ENCODE measurements around the gene NFKB1.
"Not testable (repeated sequence)": the region's sequence is repeated elsewhere in the genome, so short reads cannot be mapped to it uniquely, and the experiment has no call there.

Gene NFKB1, protein sequence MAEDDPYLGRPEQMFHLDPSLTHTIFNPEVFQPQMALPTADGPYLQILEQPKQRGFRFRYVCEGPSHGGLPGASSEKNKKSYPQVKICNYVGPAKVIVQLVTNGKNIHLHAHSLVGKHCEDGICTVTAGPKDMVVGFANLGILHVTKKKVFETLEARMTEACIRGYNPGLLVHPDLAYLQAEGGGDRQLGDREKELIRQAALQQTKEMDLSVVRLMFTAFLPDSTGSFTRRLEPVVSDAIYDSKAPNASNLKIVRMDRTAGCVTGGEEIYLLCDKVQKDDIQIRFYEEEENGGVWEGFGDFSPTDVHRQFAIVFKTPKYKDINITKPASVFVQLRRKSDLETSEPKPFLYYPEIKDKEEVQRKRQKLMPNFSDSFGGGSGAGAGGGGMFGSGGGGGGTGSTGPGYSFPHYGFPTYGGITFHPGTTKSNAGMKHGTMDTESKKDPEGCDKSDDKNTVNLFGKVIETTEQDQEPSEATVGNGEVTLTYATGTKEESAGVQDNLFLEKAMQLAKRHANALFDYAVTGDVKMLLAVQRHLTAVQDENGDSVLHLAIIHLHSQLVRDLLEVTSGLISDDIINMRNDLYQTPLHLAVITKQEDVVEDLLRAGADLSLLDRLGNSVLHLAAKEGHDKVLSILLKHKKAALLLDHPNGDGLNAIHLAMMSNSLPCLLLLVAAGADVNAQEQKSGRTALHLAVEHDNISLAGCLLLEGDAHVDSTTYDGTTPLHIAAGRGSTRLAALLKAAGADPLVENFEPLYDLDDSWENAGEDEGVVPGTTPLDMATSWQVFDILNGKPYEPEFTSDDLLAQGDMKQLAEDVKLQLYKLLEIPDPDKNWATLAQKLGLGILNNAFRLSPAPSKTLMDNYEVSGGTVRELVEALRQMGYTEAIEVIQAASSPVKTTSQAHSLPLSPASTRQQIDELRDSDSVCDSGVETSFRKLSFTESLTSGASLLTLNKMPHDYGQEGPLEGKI

DNA sequence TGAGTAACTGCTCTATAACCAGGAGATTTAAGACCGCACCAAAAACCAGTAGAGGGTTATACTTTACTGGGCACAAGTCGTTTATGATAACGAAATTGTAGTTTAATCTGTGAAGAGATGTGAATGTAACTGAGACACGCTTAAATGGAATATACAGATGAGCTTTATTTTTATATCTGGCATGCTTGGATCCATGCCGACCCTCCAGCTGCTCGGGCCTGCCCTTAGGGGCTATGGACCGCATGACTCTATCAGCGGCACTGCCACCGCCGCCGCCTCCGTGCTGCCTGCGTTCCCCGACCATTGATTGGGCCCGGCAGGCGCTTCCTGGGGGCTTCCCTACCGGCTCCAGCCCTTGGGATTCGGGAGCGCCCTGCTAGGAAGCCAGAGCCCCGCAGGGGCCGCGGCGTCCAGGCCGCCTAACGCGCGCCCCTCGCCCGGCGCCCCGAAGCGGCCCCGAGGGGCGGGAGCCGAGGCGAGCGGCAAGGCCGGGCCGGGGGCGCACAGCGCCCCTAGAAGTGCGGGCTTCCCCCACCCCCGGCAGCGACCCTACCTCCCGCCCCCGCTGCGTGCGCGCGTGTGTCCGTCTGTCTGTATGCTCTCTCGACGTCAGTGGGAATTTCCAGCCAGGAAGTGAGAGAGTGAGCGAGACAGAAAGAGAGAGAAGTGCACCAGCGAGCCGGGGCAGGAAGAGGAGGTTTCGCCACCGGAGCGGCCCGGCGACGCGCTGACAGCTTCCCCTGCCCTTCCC, at the start of gene NFKB1:
NFKB1 (plus strand) TSS at position 664 of the 751 bp plus-strand sequence. CDS start 24,160 bp downstream, outside the sequence.
- peak; percentile 62 to 64 for DNase-seq (ENCODE audit: low read depth in 2 of 2)

DNA sequence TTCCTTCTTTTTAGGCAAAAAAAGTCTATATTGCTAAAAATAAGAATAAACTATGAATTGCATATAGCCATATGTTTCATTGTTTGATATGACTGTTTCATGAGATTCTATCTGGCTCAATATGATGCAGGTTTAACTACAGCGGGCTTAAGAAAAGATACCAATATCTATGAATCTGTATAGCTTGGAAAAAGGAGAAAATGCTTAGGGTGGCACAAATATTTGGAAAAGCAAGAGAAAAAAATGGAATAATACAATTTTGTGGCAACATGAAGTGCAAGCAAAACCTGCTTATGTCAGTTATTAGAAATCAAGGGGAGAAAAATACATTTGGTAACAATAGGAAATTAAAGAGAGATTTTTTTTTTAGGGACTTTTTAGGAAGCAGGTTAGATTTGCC, 48.3 kb upstream of the NFKB1 start:
- no peak for DNase-seq (ENCODE audit: low read depth in 2 of 2)

DNA sequence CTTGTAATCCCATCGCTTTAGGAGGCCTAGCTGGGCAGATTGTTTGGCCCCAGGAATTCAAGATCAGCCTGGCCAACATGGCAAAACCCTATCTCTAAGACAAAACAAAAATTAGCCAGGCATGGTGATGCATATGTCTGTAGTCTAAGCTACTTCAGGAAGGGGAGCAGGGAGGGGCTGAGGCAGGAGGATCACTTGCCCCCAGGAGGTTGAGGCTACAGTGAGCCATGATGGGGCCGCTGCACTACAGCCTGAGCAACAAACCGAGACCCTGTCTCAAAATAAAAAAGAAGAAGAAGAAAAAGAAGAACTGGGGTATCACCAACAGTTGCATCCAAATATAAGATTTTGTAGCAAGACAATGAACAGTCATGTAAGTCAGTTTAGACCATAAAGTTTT, 47.3 kb upstream of the NFKB1 start:
- no peak for DNase-seq (ENCODE audit: low read depth in 2 of 2)

DNA sequence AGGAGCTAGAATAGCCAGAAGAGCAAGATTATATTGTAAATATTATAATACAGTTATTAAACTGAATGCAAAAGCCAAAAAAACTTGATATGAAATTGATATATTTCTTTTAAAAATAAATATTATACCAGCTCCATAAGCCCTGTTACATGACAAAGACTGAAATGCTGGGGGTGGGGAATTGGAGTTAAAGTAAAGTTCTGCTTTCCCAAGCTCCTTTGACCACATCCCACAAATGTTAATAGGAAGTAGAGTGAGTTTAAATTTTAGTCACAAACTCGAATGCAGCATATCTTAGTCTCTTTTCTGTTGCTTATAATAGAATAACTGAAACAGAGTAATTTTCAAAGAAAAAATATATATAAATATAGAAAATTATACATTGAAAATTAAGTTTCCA, 46.9 kb upstream of the NFKB1 start:
- no peak for DNase-seq (ENCODE audit: low read depth in 2 of 2)

DNA sequence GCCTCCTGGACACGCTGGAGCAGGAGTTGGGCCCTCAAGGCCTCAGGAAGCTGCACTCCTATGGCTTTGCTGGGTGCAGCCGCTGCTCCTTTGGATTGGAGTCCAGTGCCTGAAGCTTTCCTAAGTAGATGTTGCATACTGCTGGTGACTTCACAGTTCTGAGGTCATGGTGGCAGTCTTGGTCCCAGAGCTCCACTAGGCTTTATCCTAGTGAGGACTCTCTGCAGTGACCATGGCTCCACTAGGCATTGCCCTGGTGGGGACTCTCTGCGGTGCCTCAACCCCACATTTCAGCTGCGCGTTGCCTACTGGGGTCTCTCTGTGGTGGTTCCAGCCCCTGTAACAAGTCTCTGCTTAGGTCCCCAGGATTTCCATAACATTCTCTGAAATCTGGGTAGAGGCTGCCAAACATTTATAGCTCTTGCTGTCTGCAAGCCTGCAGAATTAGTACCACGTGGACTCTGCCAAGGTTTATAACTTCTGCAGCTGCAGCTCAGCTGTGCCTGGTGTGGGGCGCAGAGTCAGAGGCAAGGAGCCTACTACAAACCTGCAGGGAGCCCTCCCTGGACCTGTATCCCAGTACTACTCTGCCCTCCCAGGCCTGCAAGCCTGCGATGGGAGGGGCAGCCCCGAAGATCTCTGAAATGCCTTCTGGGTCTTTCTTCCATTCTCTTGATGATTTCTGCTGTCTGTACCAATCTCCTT, 46.0 kb upstream of the NFKB1 start:
- DNase-seq (ENCODE audit: low read depth in 2 of 2): no peak

DNA sequence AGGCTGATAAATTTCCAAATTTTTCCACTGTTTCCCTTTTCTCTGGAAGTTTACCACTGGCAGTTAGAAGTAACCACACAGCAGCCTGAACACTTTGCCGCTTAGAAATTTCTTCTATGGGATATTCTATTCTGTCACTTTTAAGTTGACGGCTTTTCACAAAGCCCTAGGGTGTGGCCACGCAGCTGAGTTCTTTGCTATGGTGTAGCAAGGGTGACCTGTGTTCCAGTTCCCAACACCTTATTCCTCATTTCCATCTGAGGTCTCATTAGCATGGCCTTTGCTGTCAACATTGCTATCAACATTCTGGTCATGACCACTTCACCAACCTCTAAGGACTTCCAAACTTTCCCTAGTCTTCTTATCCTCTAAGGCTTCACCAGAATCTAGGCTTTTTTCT, 45.4 kb upstream of the NFKB1 start:
- DNase-seq (ENCODE audit: low read depth in 2 of 2): no peak

DNA sequence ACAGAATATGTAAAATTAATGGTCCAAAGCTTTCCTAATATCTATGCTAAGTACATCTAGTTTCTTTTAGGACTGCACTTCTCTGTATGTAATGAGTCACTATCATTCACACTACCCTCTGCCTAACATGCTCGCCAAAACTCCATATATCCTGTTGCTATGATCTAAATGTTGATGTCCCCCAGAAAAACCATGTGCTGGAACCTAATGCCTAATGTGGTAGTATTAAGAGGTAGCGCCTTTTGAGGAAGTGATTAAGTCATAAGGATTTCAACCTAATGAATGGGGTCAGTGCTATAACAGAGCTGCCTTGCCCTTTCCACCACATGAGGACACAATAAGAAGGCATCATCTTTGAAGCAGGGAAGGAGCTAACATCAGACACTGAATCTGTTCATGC, 34.9 kb upstream of the NFKB1 start:
- DNase-seq (ENCODE audit: low read depth in 2 of 2): no peak

DNA sequence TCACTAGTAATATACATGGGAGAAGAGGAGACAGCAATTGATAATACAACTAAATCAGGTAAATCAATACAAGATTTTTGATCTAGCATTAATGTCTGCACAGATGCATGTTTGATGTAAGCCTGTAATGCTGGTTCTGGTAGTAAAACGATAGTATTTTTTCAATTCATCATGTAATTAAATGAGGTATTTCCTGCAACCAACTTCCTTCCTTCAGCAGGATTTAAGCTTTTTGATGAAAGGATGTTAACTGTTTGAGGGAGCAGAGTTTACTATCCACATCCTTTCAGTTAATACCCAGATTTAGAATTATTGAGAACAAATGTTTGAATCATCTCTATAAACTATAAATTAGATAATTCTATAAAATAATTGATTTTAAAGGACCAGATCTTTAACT, 31.4 kb upstream of the NFKB1 start:
- DNase-seq (ENCODE audit: low read depth in 2 of 2): no peak

DNA sequence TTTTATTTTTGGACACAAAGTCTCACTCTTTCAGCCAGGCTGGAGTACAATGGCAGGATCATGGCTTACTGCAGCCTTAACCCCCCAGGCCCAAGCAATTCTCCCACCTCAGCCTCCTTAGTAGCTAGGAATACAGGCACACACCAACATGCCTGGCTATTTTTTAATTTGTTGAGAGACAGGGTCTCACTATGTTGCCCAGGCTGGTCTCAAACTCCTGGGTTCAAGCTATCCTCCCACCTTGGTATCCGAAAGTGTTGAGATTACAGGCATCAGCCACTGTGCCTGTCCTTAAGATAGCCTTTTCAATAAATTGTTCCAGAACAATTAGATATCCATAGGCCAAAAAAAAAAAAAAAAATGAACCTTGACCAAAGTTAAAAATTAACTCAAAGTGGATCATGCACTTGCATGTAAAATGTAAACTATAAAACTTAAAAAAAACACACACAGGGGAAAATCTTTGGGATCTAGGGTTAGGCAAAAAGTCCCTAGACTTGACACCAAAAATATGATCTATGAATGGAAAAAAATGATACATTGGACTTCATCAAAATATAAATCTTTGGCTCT, 28.6 kb upstream of the NFKB1 start:
- no peak for DNase-seq (ENCODE audit: low read depth in 2 of 2)

DNA sequence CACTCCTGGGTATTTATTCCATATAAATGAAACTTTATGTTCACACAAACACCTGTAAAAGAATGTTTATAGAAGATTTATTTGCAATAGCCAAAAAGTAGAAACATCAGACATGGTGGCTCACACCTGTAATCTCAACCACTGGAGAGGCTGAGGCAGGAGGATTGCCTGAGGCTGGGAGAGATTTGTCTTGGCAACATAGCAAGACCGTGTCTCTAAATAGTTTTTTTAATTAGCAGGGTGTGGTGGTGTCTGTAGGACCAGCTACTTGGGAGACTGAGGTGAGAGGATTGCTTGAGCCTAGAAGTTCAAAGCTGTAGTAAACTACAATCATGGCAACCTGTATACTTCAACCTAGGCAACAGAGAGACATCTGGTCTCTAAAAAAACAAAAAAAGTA, 27.7 kb upstream of the NFKB1 start:
- no peak for DNase-seq (ENCODE audit: low read depth in 2 of 2)

DNA sequence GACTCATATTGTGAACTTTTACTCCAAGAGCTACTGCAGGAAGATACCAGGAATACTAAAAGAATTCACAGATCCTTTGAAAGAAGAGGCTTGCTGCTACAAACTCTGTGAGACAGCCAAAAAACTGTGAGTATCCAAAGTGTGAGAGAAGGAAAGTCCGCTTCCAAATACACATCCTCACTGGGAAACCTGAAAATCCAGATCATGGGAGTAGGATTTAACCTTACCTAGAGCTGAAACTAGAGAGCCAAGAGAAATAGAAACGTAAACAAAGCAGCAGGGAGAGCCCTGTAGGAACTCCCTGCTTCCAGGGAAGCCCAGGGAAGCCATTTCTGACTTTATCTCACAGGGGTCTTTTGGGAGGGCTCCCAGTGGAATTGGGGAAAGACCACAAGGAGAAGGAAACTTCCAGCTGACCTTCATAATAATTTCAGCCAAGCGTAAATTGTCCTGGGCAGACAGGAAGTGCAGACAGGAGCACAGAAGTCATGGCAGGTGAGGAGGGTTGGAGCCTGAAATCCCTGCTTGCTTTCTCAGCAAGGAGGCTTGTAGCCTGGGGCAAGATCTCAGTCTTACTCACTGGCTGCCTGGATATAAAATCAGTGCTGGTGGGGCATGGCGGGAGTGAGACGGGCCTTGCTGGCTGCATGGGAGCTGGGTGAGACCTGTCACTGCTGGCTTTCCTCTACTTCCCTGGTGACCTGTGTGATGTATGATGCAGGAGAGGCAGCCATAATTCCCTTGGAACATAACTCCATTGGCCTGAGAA, 26.2 kb upstream of the NFKB1 start:
- no peak for DNase-seq (ENCODE audit: low read depth in 2 of 2)

DNA sequence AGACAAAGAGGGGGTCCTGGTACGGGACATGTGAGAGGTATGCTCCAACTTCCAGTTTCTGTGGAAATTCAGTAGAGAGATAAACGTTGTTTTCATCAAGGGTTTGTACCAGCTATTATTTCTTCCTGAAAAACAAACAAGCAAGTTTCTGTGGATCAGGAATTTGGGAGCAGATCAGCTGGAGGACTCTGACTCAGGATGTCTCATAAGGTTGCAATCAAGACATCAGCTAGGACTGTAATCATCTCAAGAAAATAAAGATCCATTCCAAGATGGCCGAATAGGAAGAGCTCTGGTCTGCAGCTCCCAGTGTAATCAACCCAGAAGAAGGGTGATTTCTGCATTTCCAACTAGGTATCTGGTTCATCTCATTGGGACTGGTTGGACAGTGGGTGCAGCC, 23.5 kb upstream of the NFKB1 start:
- DNase-seq (ENCODE audit: low read depth in 2 of 2): no peak

DNA sequence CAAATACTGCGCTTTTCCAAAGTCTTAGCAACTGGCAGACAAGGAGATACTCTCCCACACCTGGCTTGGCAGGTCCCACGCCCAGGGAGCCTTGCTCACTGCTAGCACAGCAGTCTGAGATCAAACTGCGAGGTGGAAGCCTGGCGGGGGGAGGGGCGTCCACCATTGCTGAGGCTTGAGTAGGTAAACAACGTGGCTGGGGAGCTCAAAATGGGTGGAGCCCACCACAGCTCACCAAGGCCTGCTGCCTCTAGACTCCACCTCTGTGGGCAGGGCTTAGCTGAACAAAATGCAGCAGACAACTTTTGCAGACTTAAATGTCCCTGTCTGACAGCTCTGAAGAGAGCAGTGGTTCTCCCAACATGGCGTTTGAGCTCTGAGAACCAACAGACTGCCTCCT, 23.0 kb upstream of the NFKB1 start:
- no peak for DNase-seq (ENCODE audit: low read depth in 2 of 2)

DNA sequence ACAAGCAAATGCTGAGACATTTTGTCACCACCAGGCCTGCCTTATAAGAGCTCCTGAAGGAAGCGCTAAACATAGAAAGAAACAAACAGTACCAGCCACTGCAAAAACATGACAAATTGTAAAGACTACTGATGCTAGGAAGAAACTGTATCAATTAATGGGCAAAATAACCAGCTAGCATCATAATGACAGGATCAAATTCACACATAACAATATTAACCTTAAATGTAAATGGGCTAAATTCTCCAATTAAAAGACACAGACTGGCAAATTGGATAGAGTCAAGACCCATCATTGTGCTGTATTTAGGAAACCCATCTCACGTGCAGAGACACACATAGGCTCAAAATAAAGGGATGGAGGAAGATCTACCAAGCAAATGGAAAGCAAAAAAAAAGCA, 21.3 kb upstream of the NFKB1 start:
- DNase-seq (ENCODE audit: low read depth in 2 of 2): not testable (repeated sequence)

DNA sequence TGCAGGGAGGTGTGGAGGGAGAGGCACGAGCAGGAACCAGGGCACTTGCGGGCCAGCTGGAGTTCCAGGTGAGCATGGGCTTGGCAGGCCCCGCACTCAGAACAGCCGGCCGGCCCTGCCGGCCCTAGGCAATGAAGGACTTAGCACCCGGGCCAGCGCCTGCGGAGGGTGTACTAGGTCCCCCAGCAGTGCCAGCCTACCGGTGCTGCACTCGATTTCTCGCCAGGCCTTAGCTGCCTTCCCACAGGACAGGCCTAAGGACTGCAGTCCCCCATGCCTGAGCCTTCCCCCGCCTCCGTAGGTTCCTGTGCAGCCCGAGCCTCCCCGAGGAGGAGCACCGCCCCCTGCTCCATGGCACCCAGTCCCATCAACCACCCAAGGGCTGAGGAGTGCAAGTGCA, 18.0 kb upstream of the NFKB1 start:
- no peak for DNase-seq (ENCODE audit: low read depth in 2 of 2)

DNA sequence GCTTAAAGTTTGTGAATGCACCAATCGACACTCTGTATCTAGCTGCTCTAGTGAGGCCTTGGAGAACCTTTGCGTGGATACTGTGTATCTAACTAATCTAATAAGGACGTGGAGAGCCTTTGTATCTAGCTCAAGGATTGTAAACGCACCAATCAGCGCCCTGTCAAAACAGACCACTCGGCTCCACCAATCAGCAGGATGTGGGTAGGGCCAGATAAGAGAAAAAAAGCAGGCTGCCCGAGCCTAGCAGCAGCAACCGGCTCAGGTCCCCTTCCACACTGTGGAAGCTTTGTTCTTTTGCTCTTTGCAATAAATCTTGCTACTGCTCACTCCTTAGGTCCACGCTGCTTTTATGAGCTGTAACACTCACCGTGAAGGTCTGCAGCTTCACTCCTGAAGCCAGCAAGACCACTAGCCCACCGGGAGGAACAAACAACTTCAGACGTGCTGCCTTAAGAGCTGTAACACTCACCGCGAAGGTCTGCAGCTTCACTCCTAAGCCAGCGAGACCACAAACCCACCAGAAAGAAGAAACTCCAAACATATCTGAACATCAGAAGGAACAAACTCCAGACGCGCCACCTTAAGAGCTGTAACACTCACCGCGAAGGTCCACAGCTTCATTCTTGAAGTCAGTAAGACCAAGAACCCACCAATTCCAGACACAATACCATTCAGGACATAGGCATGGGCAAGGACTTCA, 17.0 kb upstream of the NFKB1 start:
- DNase-seq (ENCODE audit: low read depth in 2 of 2): not testable (repeated sequence)

DNA sequence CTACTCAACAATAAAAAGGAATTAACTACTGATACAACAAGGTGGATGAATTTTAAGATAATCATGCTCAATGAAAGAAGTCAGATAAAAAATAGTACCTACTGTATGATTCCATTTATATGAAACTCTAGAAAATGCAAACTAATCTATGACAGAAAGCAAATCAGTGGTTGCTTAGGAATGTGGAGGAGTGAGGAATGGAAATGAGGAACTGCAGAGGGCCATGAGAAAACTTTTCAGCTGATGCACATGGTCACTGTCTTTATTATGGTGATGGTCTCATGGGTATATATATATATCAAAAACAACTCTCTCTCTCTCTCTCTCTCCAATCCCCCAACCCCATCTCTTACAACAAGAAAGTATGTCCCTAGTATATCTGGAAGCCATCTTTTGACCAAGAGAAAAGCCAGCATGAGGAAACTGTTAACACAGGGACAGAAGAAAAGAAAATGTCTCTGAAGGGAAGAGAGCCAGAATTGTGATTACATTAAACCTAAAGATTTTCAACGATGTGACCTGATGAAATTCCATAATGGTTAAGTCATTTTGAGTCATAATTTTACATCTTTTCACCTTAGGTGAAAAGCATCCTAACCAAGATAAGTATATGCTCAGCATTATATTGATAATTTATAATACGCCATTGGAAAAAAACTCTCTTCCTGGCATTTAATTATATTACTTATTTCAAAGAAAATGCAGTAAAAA, 8.5 kb upstream of the NFKB1 start:
- DNase-seq (ENCODE audit: low read depth in 2 of 2): no peak

DNA sequence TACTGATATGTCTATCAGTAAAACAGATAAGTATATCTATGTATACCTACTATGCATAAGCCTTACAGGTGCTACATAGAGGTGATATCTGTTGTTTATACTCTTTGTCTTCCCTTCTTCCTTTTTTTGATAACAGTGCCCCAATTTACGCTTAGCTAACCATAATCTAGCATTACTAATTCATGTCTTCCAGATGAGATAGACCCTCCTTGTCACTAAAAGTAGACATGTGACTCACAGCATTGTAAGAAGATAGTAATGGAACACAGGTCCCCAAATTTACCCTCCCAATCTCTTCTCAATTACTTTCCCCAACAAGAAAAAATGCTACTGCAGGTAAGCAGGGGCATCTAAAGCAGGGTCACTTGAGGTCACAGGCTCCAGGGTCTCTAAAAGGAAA, 7.9 kb upstream of the NFKB1 start:
- DNase-seq (ENCODE audit: low read depth in 2 of 2): no peak

DNA sequence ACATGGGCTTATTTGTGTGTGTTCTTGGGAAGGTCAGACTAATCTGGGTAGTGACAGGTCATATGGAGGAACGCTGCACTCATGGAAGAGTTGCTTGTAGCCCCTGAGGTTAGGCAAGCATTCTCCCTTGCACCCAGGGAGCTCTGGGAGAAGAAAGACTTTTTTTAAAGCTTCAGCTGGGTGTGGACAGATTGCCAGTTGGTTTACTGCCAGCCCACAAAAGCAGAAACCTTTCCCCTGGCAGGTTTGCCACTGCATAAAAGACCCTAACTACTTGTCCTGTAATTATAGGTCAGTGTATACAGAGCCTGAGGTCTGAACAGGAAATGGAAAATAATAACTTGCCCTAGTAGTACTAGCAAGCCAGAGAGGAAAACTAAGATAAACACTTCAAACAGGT, 7.4 kb upstream of the NFKB1 start:
- no peak for DNase-seq (ENCODE audit: low read depth in 2 of 2)
